A549 treated with DMSO at 1 μM for 4 hours (cell line): ENCODE results near the gene ZNF705A. TPM values are rescaled to one million over a fixed set of nuclear protein-coding genes. Genes with fewer than 3 reads are reported as not detected.

ENCODE experiments used
- total RNA-seq: library from RNA; stranded (reverse); fragments of 200-300 nt; extraction: Qiagen RNA extraction; gene quantifications from 5 replicates; pipeline ENCODE4 v1.2.3, GENCODE V29; 2022; ENCODE audit warnings: low read depth

ZNF705A gene
- total RNA-seq, result not detected in 5 replicates

DNA sequence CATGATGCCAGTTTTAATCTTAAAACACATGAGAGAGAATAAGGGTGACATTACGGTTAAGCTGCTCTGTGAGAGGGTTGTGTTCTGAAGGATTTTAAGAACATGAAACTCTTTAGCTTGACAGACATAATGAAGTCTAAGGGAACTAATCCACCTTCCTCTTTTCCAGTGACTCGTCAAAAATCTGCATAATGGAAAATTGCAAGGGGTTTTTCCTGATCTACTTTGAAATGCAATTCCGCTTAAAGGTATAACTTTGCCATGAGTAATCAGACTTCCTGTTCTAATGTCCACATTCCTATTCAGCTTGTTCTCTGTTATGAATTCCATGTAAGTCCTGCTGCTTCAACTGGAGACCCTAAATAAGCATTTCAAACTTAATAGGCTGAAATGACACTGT, at the start of gene ZNF705A:
Gene ZNF705A, plus strand, starts transcription at position 171 of the 400 bp plus-strand sequence. CDS start 15,611 bp downstream, outside the sequence.

DNA sequence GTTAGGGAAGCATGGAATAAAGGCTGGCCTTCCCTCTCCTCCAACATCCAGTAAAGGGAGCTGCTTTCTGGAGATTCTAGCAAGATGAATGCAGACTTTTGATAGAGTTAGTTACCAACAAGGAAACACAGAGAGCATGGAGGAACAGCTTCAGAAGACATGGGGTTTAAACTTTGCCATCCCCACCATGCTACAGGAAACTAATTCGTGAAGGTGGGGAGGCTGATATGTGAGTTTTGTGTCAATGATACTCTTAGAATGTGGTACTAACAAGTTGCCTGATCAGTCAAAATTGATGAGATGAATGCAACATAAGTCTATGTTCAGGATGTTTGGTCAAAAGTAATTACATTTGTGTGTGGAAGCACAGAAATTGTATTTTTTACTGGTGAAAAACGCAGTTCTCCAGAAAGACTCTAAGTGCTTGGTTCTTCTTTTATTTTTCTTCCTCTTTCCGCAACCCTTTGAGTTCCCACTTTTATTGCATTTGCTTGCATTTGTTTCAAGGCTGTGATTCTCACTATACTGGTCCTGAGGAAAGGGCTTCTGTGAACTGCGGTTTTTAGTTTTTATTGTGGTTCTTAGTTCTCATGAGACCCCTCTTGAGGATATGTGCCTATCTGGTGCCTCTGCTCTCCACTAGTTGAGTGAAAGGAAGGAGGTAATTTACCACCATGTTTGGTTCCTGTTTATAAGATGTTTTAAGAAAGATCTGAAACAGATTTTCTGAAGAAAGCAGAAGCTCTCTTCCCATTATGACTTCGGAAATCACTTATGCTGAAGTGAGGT, 33.5 kb upstream of the ZNF705A start, which contains the start of gene CLEC4A:
Gene CLEC4A, plus strand, starts transcription at position 494 of the 789 bp plus-strand sequence. Its CDS starts 262 bp downstream, at position 756.

DNA sequence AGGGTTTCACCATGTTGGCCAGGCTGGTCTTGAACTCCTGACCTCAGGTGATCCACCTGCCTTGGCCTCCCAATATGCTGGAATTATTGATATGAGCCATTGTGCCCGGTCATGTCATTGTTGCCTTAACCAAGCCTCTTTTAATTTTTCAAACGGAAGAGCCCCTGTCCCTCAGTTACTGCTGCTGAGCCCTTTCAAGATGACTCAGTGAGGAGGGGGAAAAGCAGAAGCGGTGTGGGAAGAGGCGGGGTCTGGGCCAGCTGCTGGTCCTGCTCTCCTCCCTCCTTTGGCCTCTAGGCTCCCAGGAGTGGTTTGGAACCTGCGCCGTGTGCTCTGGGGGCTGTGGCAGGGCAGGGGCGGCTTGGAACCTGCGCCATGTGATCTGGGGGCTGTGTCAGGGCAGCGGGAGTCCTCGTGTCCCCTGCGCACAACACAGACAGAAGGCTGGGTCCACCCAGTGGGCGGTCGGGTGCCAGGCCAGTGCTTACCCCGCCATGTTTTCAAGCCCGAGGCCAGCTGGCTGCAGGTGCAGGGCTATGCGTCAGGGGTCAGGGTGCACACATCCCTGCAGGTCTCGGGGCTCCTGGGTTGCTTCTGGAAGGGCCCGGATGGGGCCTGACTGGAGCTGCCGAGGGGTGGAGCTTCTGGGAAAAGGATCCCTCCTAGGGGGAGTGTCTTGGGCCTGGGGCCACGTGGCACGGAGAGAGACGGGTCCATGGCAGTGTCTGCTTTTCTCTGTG, 70.3 kb downstream of the ZNF705A start, which contains the start of gene FAM90A1:
Gene FAM90A1, minus strand, starts transcription at position 627 of the 740 bp plus-strand sequence. CDS start 2,786 bp downstream, outside the sequence.

Other genes starting within 250 kb of the ZNF705A start
- 3.2 to 6.0 TPM (median 5.7 TPM) in 5 replicates for gene SLC2A3, start 220.8 kb upstream of the ZNF705A start, total RNA-seq
- 8.3 to 11.4 TPM (median 10.5 TPM) in 5 replicates for gene FOXJ2, start 124.3 kb upstream of the ZNF705A start, total RNA-seq
- not detected in 5 replicates for gene C3AR1, start 90.7 kb upstream of the ZNF705A start, total RNA-seq
- 13.8 to 16.2 TPM (median 14.7 TPM) in 5 replicates for gene NECAP1, start 74.7 kb upstream of the ZNF705A start, total RNA-seq
- gene CLEC4A, start 33.4 kb upstream of the ZNF705A start, total RNA-seq, result 0.12 to 0.37 TPM (median 0.19 TPM) in 3 of 5 replicates, not detected in the others
- gene FAM90A1, start 70.6 kb downstream of the ZNF705A start, total RNA-seq, result 0.03 to 0.14 TPM (median 0.12 TPM) in 5 replicates